ENCODE measurements around the gene OPALIN.

Gene OPALIN

DNA sequence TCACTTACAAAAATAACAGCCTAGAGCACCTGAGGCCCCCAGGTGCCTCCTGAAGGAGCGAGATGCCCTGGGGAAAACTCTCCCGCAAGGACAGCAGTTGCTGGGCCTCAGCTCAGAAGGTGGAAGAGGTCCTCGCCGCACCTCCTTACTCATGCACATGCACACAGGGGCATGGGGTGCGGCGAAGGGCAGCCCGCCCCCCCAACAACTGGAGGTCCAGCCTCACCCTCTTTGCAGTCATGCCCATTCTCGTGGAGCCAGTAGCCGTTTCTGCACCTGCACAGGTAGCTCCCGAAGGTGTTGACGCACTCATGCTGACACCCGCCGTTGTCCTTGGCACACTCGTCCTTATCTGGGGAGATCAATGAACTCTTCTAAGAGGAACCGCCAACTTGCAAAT is 19.9 kb upstream of the OPALIN start:
- H3K23ac ChIP-seq (ENCODE audit: low read length in 2 of 2) = no peak overlapping the region
- peaks cover 0 to 15% of the 10 kb centered on the region in 2 experiments for H3K36me3 ChIP-seq (ENCODE audit: control insufficient read depth in 1 of 2, insufficient read depth in 2 of 2, low read depth in 1 of 2, low read length in 2 of 2)
- no peak overlapping the region for H2AFZ ChIP-seq (ENCODE audit: low read depth, low read length)
- no peak overlapping the region for H3K4ac ChIP-seq (ENCODE audit: low read depth in 1 of 2, low read length in 2 of 2)
- H4K8ac ChIP-seq (ENCODE audit: low read length) = no peak overlapping the region
- 87% methylated on average over 14 of the region's 15 CpGs for WGBS
- no peak overlapping the region for H2BK5ac ChIP-seq (ENCODE audit: low read depth, low read length, poor library complexity, severe bottlenecking)
- peaks cover 3 to 17% of the 10 kb centered on the region in 2 experiments for H3K27me3 ChIP-seq (ENCODE audit: control insufficient read depth in 1 of 2, insufficient read depth in 1 of 2, low read length in 2 of 2)
- H2BK120ac ChIP-seq (ENCODE audit: low read depth, low read length) = no peak overlapping the region
- no peak overlapping the region for H2BK12ac ChIP-seq (ENCODE audit: low read length in 2 of 2)
- no peaks in the 10 kb centered on the region for H3K9me3 ChIP-seq (ENCODE audit: control insufficient read depth, low read length)
- H3K18ac ChIP-seq (ENCODE audit: low read depth in 1 of 2, low read length in 2 of 2) = no peak overlapping the region
- no peak overlapping the region for H2AK5ac ChIP-seq (ENCODE audit: low read length, severe bottlenecking)
- DNase-seq = no peak
- peaks cover 20% of the 10 kb centered on the region for H3K4me1 ChIP-seq (ENCODE audit: control insufficient read depth, insufficient read depth, low read depth, low read length)
- H3K27ac ChIP-seq (ENCODE audit: low read length, poor library complexity, severe bottlenecking) = no peak overlapping the region
- H3K14ac ChIP-seq (ENCODE audit: low read length in 2 of 2) = no peak overlapping the region
- no peak overlapping the region for H3K4me3 ChIP-seq (ENCODE audit: insufficient read depth in 1 of 2, low read depth in 1 of 2, low read length in 2 of 2)
- no peak overlapping the region for H3K4me2 ChIP-seq (ENCODE audit: low read length, poor library complexity, severe bottlenecking)
- no peak overlapping the region for H3K9ac ChIP-seq (ENCODE audit: low read length)
- no peaks in the 10 kb centered on the region for H3K79me1 ChIP-seq (replicated peaks; ENCODE audit: low read length, poor library complexity, severe bottlenecking)
- no peak overlapping the region for H4K91ac ChIP-seq (ENCODE audit: low read length)
- H2BK15ac ChIP-seq (ENCODE audit: low read depth, poor library complexity, severe bottlenecking) = no peak overlapping the region

DNA sequence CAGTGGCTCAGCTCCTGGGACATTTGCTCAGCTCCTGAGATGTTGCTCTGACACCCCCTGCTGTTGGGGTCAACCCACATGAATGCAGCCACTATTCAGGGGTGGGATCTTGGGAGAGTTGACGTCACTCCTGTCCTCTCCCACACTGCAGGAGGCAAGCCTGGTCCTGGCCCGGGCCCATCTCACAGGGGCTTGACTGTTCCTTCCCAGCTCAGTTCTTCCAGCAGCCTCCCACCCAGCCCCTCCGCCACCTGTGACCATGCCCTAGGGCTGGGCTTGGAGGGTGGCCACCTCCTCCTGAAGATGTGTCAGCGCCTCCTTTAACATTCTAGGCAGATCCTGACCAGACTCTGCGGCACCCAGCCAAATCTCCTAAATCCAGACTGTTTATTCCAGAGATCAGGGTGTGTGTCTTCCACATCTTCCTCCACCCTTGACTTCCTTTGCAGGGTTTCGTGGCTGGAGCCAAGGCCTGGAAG is 19.1 kb upstream of the OPALIN start:
- Histone ChIP-seq H3K9me3 (ENCODE audit: control insufficient read depth, low read length) (no peaks in the 10 kb centered on the region), H3K36me3 (ENCODE audit: control insufficient read depth in 1 of 2, insufficient read depth in 2 of 2, low read depth in 1 of 2, low read length in 2 of 2) (peaks cover 0 to 20% of the 10 kb centered on the region in 2 experiments), H4K91ac (ENCODE audit: low read length) (no peak overlapping the region), H2BK15ac (ENCODE audit: low read depth, poor library complexity, severe bottlenecking) (no peak overlapping the region), H2AK5ac (ENCODE audit: low read length, severe bottlenecking) (no peak overlapping the region), H3K9ac (ENCODE audit: low read length) (no peak overlapping the region), H2BK12ac (ENCODE audit: low read length in 2 of 2) (no peak overlapping the region), H2BK5ac (ENCODE audit: low read depth, low read length, poor library complexity, severe bottlenecking) (no peak overlapping the region), H3K18ac (ENCODE audit: low read depth in 1 of 2, low read length in 2 of 2) (no peak overlapping the region), H3K27ac (ENCODE audit: low read length, poor library complexity, severe bottlenecking) (no peak overlapping the region), H3K23ac (ENCODE audit: low read length in 2 of 2) (no peak overlapping the region), H3K27me3 (ENCODE audit: control insufficient read depth in 1 of 2, insufficient read depth in 1 of 2, low read length in 2 of 2) (peaks cover 3 to 21% of the 10 kb centered on the region in 2 experiments), H3K79me1 (replicated peaks; ENCODE audit: low read length, poor library complexity, severe bottlenecking) (no peaks in the 10 kb centered on the region), H3K4me2 (ENCODE audit: low read length, poor library complexity, severe bottlenecking) (no peak overlapping the region), H2AFZ (ENCODE audit: low read depth, low read length) (no peak overlapping the region), H3K4ac (ENCODE audit: low read depth in 1 of 2, low read length in 2 of 2) (no peak overlapping the region), H2BK120ac (ENCODE audit: low read depth, low read length) (no peak overlapping the region), H3K14ac (ENCODE audit: low read length in 2 of 2) (no peak overlapping the region), H4K8ac (ENCODE audit: low read length) (no peak overlapping the region), H3K4me1 (ENCODE audit: control insufficient read depth, insufficient read depth, low read depth, low read length) (peaks cover 20% of the 10 kb centered on the region), H3K4me3 (ENCODE audit: insufficient read depth in 1 of 2, low read depth in 1 of 2, low read length in 2 of 2) (no peak overlapping the region)
- 79% methylated on average over 6 of the region's 6 CpGs for WGBS
- DNase-seq = no peak

DNA sequence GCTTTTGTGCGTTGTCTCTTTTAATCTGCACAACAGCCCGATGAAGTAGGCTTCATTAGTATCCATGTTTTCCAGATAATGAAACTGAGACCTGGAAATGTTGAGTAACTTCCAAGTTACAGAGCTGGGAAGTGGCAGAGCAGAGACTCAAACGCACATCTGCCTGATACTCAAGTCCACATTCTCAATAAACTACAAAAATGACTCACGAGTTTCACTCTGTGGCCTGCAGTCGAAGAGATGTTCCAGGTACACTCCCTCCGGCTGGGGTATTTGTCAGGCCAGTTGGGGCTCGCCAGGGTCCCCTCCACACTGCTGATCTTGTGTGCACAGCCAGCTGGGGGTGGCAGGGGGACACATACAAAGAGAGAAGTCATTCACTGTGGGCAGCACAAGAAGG is 17.7 kb upstream of the OPALIN start:
- Histone ChIP-seq H2BK15ac (ENCODE audit: low read depth, poor library complexity, severe bottlenecking) (no peak overlapping the region), H2BK5ac (ENCODE audit: low read depth, low read length, poor library complexity, severe bottlenecking) (no peak overlapping the region), H3K4me2 (ENCODE audit: low read length, poor library complexity, severe bottlenecking) (no peak overlapping the region), H3K4me1 (ENCODE audit: control insufficient read depth, insufficient read depth, low read depth, low read length) (peaks cover 20% of the 10 kb centered on the region), H3K9ac (ENCODE audit: low read length) (no peak overlapping the region), H2BK120ac (ENCODE audit: low read depth, low read length) (no peak overlapping the region), H4K8ac (ENCODE audit: low read length) (no peak overlapping the region), H3K18ac (ENCODE audit: low read depth in 1 of 2, low read length in 2 of 2) (no peak overlapping the region), H2AK5ac (ENCODE audit: low read length, severe bottlenecking) (no peak overlapping the region), H3K9me3 (ENCODE audit: control insufficient read depth, low read length) (no peaks in the 10 kb centered on the region), H2BK12ac (ENCODE audit: low read length in 2 of 2) (no peak overlapping the region), H3K4me3 (ENCODE audit: insufficient read depth in 1 of 2, low read depth in 1 of 2, low read length in 2 of 2) (no peak overlapping the region), H3K14ac (ENCODE audit: low read length in 2 of 2) (no peak overlapping the region), H3K27me3 (ENCODE audit: control insufficient read depth in 1 of 2, insufficient read depth in 1 of 2, low read length in 2 of 2) (peaks cover 3 to 27% of the 10 kb centered on the region in 2 experiments), H4K91ac (ENCODE audit: low read length) (no peak overlapping the region), H3K23ac (ENCODE audit: low read length in 2 of 2) (no peak overlapping the region), H3K4ac (ENCODE audit: low read depth in 1 of 2, low read length in 2 of 2) (no peak overlapping the region), H3K36me3 (ENCODE audit: control insufficient read depth in 1 of 2, insufficient read depth in 2 of 2, low read depth in 1 of 2, low read length in 2 of 2) (peaks cover 0 to 25% of the 10 kb centered on the region in 2 experiments), H2AFZ (ENCODE audit: low read depth, low read length) (no peak overlapping the region), H3K27ac (ENCODE audit: low read length, poor library complexity, severe bottlenecking) (no peak overlapping the region), H3K79me1 (replicated peaks; ENCODE audit: low read length, poor library complexity, severe bottlenecking) (no peaks in the 10 kb centered on the region)
- WGBS = 72% methylated on average over 7 of the region's 7 CpGs
- no peak for DNase-seq

DNA sequence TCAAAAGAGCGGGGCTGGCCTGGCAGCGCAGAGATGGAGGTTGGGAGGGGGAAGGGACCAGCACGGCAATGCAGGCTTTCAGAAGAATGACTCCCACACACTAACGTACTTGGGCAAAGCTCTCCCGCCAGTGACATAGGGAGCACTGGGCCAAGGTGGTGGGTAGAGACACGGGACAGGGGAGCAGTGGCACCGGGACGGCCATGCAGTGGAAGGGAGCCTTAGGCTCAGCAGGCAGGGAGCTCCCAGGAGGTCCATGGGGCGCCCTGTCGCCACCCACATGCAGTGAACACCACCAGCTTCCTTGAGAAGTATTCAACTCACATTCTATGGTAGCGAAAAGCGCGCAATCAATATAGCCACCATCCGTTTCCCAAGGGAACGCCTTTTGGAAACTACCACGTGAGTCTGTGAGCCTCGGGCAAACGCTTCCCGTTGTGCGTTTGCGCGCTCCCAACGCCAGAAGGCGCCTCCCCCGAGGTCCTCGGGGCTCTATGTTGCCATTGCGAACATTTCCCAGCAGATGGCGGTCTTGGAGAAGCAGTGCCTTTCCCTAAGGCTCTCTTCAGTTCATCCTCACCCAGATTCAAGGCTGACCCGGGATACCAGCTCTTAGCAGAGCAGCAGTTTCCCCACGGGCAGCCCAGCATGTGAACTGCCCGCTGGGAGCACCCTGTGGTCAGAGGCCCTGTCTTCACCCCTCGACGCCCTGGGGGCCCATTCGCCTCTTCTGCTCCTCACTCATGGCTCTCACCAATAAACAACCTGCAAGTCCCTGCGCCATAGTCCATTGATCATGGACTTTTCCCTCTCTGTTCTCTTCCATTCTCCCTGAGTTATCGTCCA is 16.4 kb upstream of the OPALIN start:
- Histone ChIP-seq H3K4me1 (ENCODE audit: control insufficient read depth, insufficient read depth, low read depth, low read length) (peaks cover 18% of the 10 kb centered on the region), H3K36me3 (ENCODE audit: control insufficient read depth in 1 of 2, insufficient read depth in 2 of 2, low read depth in 1 of 2, low read length in 2 of 2) (peaks cover 0 to 29% of the 10 kb centered on the region in 2 experiments), H3K79me1 (replicated peaks; ENCODE audit: low read length, poor library complexity, severe bottlenecking) (no peaks in the 10 kb centered on the region), H2BK120ac (ENCODE audit: low read depth, low read length) (no peak overlapping the region), H3K9ac (ENCODE audit: low read length) (peak overlapping the region; percentile 79), H3K27me3 (ENCODE audit: control insufficient read depth in 1 of 2, insufficient read depth in 1 of 2, low read length in 2 of 2) (peaks cover 3 to 29% of the 10 kb centered on the region in 2 experiments), H3K4me3 (ENCODE audit: insufficient read depth in 1 of 2, low read depth in 1 of 2, low read length in 2 of 2) (peak overlapping the region; percentile 36 to 81), H3K27ac (ENCODE audit: low read length, poor library complexity, severe bottlenecking) (no peak overlapping the region), H4K91ac (ENCODE audit: low read length) (no peak overlapping the region), H3K18ac (ENCODE audit: low read depth in 1 of 2, low read length in 2 of 2) (no peak overlapping the region), H2BK15ac (ENCODE audit: low read depth, poor library complexity, severe bottlenecking) (no peak overlapping the region), H2AK5ac (ENCODE audit: low read length, severe bottlenecking) (no peak overlapping the region), H3K14ac (ENCODE audit: low read length in 2 of 2) (peak overlapping the region in 1 of 2 experiments; percentile 44), H3K23ac (ENCODE audit: low read length in 2 of 2) (no peak overlapping the region), H3K4ac (ENCODE audit: low read depth in 1 of 2, low read length in 2 of 2) (no peak overlapping the region), H3K4me2 (ENCODE audit: low read length, poor library complexity, severe bottlenecking) (peak overlapping the region; percentile 78), H2BK5ac (ENCODE audit: low read depth, low read length, poor library complexity, severe bottlenecking) (no peak overlapping the region), H2BK12ac (ENCODE audit: low read length in 2 of 2) (peak overlapping the region in 1 of 2 experiments; percentile 31), H4K8ac (ENCODE audit: low read length) (peak overlapping the region; percentile 13), H3K9me3 (ENCODE audit: control insufficient read depth, low read length) (no peaks in the 10 kb centered on the region), H2AFZ (ENCODE audit: low read depth, low read length) (peak overlapping the region; percentile 11)
- WGBS = 13% methylated on average over 32 of the region's 36 CpGs
- DNase-seq = peak; percentile 85

Measured in mesenchymal stem cell (in vitro differentiated cells and primary cell).